ENCODE measurements around the gene KIF1C.

The KIF1C gene

GRCh38 chr17:5020502-5021023 is 22.8 kb downstream of the KIF1C start:
- Histone ChIP-seq H3K4me3 (ENCODE audit: low read depth, low read length) (no peak overlapping the region), H3K27ac (ENCODE audit: extremely low read depth, low read depth, low read length) (no peak overlapping the region), H3K9me3 (ENCODE audit: control insufficient read depth, insufficient read depth, low read depth, low read length) (no peaks in the 10 kb centered on the region), H3K4me1 (ENCODE audit: control insufficient read depth, insufficient read depth, low read length) (no peaks in the 10 kb centered on the region), H3K36me3 (ENCODE audit: control insufficient read depth in 2 of 2, insufficient read depth in 1 of 2, low read length in 2 of 2) (peaks cover 22 to 64% of the 10 kb centered on the region in 2 experiments)
- TF ChIP-seq ZNF23 (tag by site-specific recombination; IDR thresholded peaks at IDR 0.05; ENCODE audit: borderline replicate concordance) = no peak
- no peak for TF ChIP-seq ZNF580 (tag by site-specific recombination; IDR thresholded peaks at IDR 0.05)
- TF ChIP-seq ZNF335 (tag by site-specific recombination; conservative IDR thresholded peaks at IDR 0.05) = no peak
- no peak for TF ChIP-seq ZFHX2 (tag by site-specific recombination; conservative IDR thresholded peaks at IDR 0.05)
- TF ChIP-seq ZNF626 (tag by site-specific recombination; IDR thresholded peaks at IDR 0.05) = no peak
- TF ChIP-seq OSR2 (tag by site-specific recombination; IDR thresholded peaks at IDR 0.05) = no peak
- TF ChIP-seq ZNF600 (tag by site-specific recombination; IDR thresholded peaks at IDR 0.05) = no peak
- no peak for TF ChIP-seq ZSCAN23 (tag by site-specific recombination; IDR thresholded peaks at IDR 0.05)
- no peak for TF ChIP-seq ZBTB26 (tag by site-specific recombination; optimal IDR thresholded peaks at IDR 0.05)
- no peak for TF ChIP-seq ZNF398 (tag by site-specific recombination; IDR thresholded peaks at IDR 0.05)
- no peak for TF ChIP-seq SALL2 (tag by site-specific recombination; IDR thresholded peaks at IDR 0.05; ENCODE audit: borderline replicate concordance)
- TF ChIP-seq ZBTB10 (tag by site-specific recombination; IDR thresholded peaks at IDR 0.05) = no peak
- TF ChIP-seq ZNF623 (tag by site-specific recombination; IDR thresholded peaks at IDR 0.05) = no peak
- TF ChIP-seq KLF16 (tag by site-specific recombination; IDR thresholded peaks at IDR 0.05) = no peak
- TF ChIP-seq ZNF677 (tag by site-specific recombination; IDR thresholded peaks at IDR 0.05) = no peak
- ChIA-PET CTCF (interaction anchor here (0.6 kb wide), 1 partner anchor 97 kb away, joined by 3 read pairs; no protein-coding TSS in a partner anchor), POLR2A (no interaction called here)

GRCh38 chr17:5022171-5022711 is 24.5 kb downstream of the KIF1C start:
- ChIA-PET POLR2A (interaction anchor here (0.5 kb wide), 1 partner anchor 74 kb away, joined by 4 read pairs; the partner anchor contains the start of gene PFN1), CTCF (interaction anchor here (0.8 to 1.2 kb wide), 3 partner anchors 10 to 43 kb away, joined by 3 to 4 read pairs (median 3); no protein-coding TSS in a partner anchor)
- no peak overlapping the region for H3K4me3 ChIP-seq (ENCODE audit: low read depth, low read length)
- H3K9me3 ChIP-seq (ENCODE audit: control insufficient read depth, insufficient read depth, low read depth, low read length) = no peaks in the 10 kb centered on the region
- H3K36me3 ChIP-seq (ENCODE audit: control insufficient read depth in 2 of 2, insufficient read depth in 1 of 2, low read length in 2 of 2) = peaks cover 10 to 56% of the 10 kb centered on the region in 2 experiments
- no peak overlapping the region for H3K27ac ChIP-seq (ENCODE audit: extremely low read depth, low read depth, low read length)
- no peaks in the 10 kb centered on the region for H3K4me1 ChIP-seq (ENCODE audit: control insufficient read depth, insufficient read depth, low read length)
- no peak for TF ChIP-seq ZNF423 (tag by site-specific recombination; IDR thresholded peaks at IDR 0.05)
- no peak for TF ChIP-seq ZNF623 (tag by site-specific recombination; IDR thresholded peaks at IDR 0.05)
- no peak for TF ChIP-seq ZNF654 (tag by site-specific recombination; IDR thresholded peaks at IDR 0.05; ENCODE audit: low read depth)
- TF ChIP-seq AEBP2 (tag by site-specific recombination; IDR thresholded peaks at IDR 0.05; ENCODE audit: borderline replicate concordance) = no peak
- TF ChIP-seq ZBTB11 (tag by site-specific recombination; conservative IDR thresholded peaks at IDR 0.05; ENCODE audit: low read depth) = no peak
- TF ChIP-seq GLIS2 (tag by site-specific recombination; IDR thresholded peaks at IDR 0.05) = no peak
- TF ChIP-seq ZBTB20 (tag by site-specific recombination; IDR thresholded peaks at IDR 0.05) = no peak
- no peak for TF ChIP-seq ZNF391 (tag by site-specific recombination; IDR thresholded peaks at IDR 0.05; ENCODE audit: borderline replicate concordance, low read depth)
- TF ChIP-seq ZNF146 (tag by site-specific recombination; IDR thresholded peaks at IDR 0.05) = no peak
- TF ChIP-seq ZNF571 (tag by site-specific recombination; IDR thresholded peaks at IDR 0.05) = no peak
